ENCODE results near the gene PPL. TPM values are rescaled to one million over a fixed set of nuclear protein-coding genes. Genes with fewer than 3 reads are reported as not detected.
"Not testable (repeated sequence)": the region's sequence is repeated elsewhere in the genome, so short reads cannot be mapped to it uniquely, and the experiment has no call there.

The PPL gene
- total and polyA plus RNA-seq, 4 experiments from 2014 or later, result 0.39 TPM; not detected in 3

DNA sequence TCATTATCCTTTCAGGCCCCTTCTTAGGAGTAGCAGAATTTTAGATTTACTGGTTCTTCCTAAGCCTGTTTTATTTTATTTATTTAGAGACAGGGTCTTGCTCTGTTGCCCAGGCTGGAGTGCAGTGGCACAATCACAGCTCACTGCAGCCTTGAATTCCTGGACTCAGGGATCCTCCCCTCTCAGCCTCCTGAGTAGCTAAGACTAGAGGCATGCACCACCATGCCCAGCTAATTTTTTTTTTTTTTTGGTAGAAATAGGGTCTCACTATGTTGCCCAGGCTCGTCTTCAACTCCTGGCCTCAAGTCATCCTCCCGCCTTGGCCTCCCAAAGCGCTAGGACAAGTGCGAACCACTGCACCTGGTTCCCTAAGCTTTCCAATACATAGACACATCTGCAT lies 7.3 kb downstream of the PPL start:
- intact Hi-C loops (cut with micrococcal nuclease); H3K27ac Mint-ChIP-seq; POLR2A ChIA-PET (ENCODE audit: partially characterized antibody); H3K27me3 ChIP-seq (ENCODE audit: insufficient read depth, low read length); H3K4me3 Mint-ChIP-seq; H3K36me3 ChIP-seq (ENCODE audit: insufficient read depth, low read length); DNase-seq; H3K9me3 ChIP-seq (ENCODE audit: control insufficient read depth in 1 of 2, low read length in 2 of 2); H3K27ac ChIP-seq (ENCODE audit: low read depth, low read length); H3K4me3 ChIP-seq (ENCODE audit: low read length in 2 of 2); H3K4me1 Mint-ChIP-seq; H3K36me3 Mint-ChIP-seq; H3K4me1 ChIP-seq (ENCODE audit: insufficient read depth, low read length); CTCF ChIA-PET (ENCODE audit: partially characterized antibody): not testable (repeated sequence)
- H3K9me3 Mint-ChIP-seq, result peaks cover 5 to 22% (median 13%) of the 10 kb centered on the region in 8 donors
- H3K27me3 Mint-ChIP-seq, result peaks cover 16 to 20% of the 10 kb centered on the region in 2 donors

- ChIA-PET POLR2A (ENCODE audit: partially characterized antibody) (no interaction called here), CTCF (ENCODE audit: partially characterized antibody) (no interaction called here)
- H3K27ac ChIP-seq (ENCODE audit: low read depth, low read length), result no peak overlapping the region
- no peaks in the 10 kb centered on the region for H3K4me1 Mint-ChIP-seq
- H3K36me3 ChIP-seq (ENCODE audit: insufficient read depth, low read length), result no peaks in the 10 kb centered on the region
- H3K36me3 Mint-ChIP-seq, result peaks cover 4 to 7% of the 10 kb centered on the region in 2 donors
- H3K27ac Mint-ChIP-seq, result no peak overlapping the region
- no peak overlapping the region for H3K4me3 ChIP-seq (ENCODE audit: low read length in 2 of 2)
- peaks cover 5 to 22% (median 13%) of the 10 kb centered on the region in 8 donors for H3K9me3 Mint-ChIP-seq
- H3K4me3 Mint-ChIP-seq, result no peak overlapping the region
- H3K9me3 ChIP-seq (ENCODE audit: control insufficient read depth in 1 of 2, low read length in 2 of 2), result no peaks in the 10 kb centered on the region
- intact Hi-C loops (cut with micrococcal nuclease), result no loop called here
- no peaks in the 10 kb centered on the region for H3K4me1 ChIP-seq (ENCODE audit: insufficient read depth, low read length)
- no peaks in the 10 kb centered on the region for H3K27me3 ChIP-seq (ENCODE audit: insufficient read depth, low read length)
- peaks cover 8 to 14% of the 10 kb centered on the region in 2 donors for H3K27me3 Mint-ChIP-seq
- DNase-seq, result no peak
Measured at GRCh38 chr16:4928227-4928626, 8.7 kb downstream of the PPL start.

DNA sequence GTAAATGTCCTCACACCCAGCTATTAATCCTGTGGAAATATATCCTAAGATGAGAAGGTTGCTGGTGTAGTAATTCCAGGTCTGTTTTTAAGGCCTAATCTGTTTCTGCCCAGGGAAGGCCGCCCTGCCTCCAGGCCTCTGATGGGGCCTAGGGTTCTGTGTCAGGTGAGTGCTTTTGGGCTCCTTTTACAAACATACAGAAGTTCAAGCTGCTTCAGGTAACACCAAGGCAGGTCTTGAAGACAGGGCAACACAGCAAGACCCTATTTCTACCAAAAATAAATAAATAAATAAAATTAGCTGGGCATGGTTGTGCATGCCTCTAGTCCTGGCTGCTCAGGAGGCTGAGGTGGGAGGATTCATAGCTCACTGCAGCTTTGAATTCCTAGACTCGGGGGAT lies 9.3 kb downstream of the PPL start:
- no peaks in the 10 kb centered on the region for H3K27me3 ChIP-seq (ENCODE audit: insufficient read depth, low read length)
- ChIA-PET POLR2A (ENCODE audit: partially characterized antibody) (no interaction called here), CTCF (ENCODE audit: partially characterized antibody) (no interaction called here)
- DNase-seq, result no peak
- Mint-ChIP-seq H3K27ac (no peak overlapping the region), H3K36me3 (peaks cover 4 to 7% of the 10 kb centered on the region in 2 donors), H3K4me3 (no peak overlapping the region), H3K9me3 (peaks cover 5 to 22% (median 13%) of the 10 kb centered on the region in 8 donors), H3K27me3 (peaks cover 11 to 14% of the 10 kb centered on the region in 2 donors), H3K4me1 (no peaks in the 10 kb centered on the region)
- H3K4me1 ChIP-seq (ENCODE audit: insufficient read depth, low read length), result no peaks in the 10 kb centered on the region
- no peaks in the 10 kb centered on the region for H3K9me3 ChIP-seq (ENCODE audit: control insufficient read depth in 1 of 2, low read length in 2 of 2)
- intact Hi-C loops (cut with micrococcal nuclease), result no loop called here
- no peak overlapping the region for H3K4me3 ChIP-seq (ENCODE audit: low read length in 2 of 2)
- H3K27ac ChIP-seq (ENCODE audit: low read depth, low read length), result no peak overlapping the region
- no peaks in the 10 kb centered on the region for H3K36me3 ChIP-seq (ENCODE audit: insufficient read depth, low read length)

DNA sequence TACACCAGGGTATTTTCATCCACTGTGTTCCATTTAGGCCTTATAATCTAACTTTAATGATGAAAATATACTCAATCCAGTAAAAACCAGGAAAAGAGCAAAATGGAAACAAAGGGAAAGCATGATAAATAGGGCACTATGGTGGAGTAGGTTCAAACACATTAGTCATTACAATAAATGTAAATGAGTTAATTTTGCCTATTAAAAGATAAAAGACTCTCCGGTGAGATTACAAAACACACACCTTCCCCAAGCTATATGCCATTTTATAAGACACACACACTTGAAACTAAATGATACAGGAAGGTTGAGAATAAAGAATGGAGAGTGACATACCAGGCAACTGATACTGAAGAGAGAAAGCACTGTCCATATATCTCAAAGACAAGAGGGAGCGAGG lies 10.0 kb downstream of the PPL start:
- Mint-ChIP-seq H3K4me1 (no peaks in the 10 kb centered on the region), H3K36me3 (peaks cover 4 to 7% of the 10 kb centered on the region in 2 donors), H3K27me3 (peaks cover 11 to 12% of the 10 kb centered on the region in 2 donors), H3K4me3 (no peak overlapping the region), H3K27ac (no peak overlapping the region), H3K9me3 (peaks cover 5 to 22% (median 13%) of the 10 kb centered on the region in 8 donors)
- ChIA-PET POLR2A (ENCODE audit: partially characterized antibody) (no interaction called here), CTCF (ENCODE audit: partially characterized antibody) (no interaction called here)
- no peaks in the 10 kb centered on the region for H3K9me3 ChIP-seq (ENCODE audit: control insufficient read depth in 1 of 2, low read length in 2 of 2)
- intact Hi-C loops (cut with micrococcal nuclease), result no loop called here
- no peaks in the 10 kb centered on the region for H3K36me3 ChIP-seq (ENCODE audit: insufficient read depth, low read length)
- DNase-seq, result no peak
- H3K27ac ChIP-seq (ENCODE audit: low read depth, low read length), result no peak overlapping the region
- no peaks in the 10 kb centered on the region for H3K27me3 ChIP-seq (ENCODE audit: insufficient read depth, low read length)
- H3K4me1 ChIP-seq (ENCODE audit: insufficient read depth, low read length), result no peaks in the 10 kb centered on the region
- no peak overlapping the region for H3K4me3 ChIP-seq (ENCODE audit: low read length in 2 of 2)

DNA sequence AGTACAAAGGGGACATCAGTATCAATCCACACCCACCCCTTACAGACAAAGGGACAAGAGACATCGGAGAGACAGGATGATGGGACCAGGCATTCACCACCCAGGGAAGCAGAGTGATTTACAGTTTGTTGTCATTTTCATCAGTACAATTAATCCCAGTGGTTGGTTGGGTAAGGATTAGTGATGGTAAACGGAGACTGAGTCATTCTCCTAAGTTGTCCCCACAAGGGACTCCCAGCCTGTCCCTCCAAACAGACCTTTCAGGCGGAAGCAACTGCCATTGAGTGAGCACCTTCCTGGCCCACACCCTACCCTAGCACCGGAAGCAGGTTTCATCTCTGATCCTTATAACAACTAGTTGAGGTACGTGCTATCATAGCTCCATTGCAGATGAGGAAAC lies 11.2 kb downstream of the PPL start:
- CTCF ChIA-PET (ENCODE audit: partially characterized antibody), result no interaction called here

GRCh38 chr16:4925293-4925607 lies 11.7 kb downstream of the PPL start:
- ChIA-PET CTCF (ENCODE audit: partially characterized antibody) (no interaction called here), POLR2A (ENCODE audit: partially characterized antibody) (no interaction called here)
- Histone ChIP-seq H3K9me3 (ENCODE audit: control insufficient read depth in 1 of 2, low read length in 2 of 2) (no peaks in the 10 kb centered on the region), H3K4me3 (ENCODE audit: low read length in 2 of 2) (no peak overlapping the region), H3K4me1 (ENCODE audit: insufficient read depth, low read length) (no peaks in the 10 kb centered on the region), H3K27ac (ENCODE audit: low read depth, low read length) (no peak overlapping the region), H3K36me3 (ENCODE audit: insufficient read depth, low read length) (no peaks in the 10 kb centered on the region), H3K27me3 (ENCODE audit: insufficient read depth, low read length) (no peaks in the 10 kb centered on the region)
- no peak overlapping the region for H3K4me3 Mint-ChIP-seq
- no peaks in the 10 kb centered on the region for H3K4me1 Mint-ChIP-seq
- H3K27me3 Mint-ChIP-seq, result peaks cover 3 to 5% of the 10 kb centered on the region in 2 donors
- H3K27ac Mint-ChIP-seq, result no peak overlapping the region
- H3K9me3 Mint-ChIP-seq, result peaks cover 5 to 22% (median 13%) of the 10 kb centered on the region in 8 donors
- DNase-seq, result no peak
- intact Hi-C loops (cut with micrococcal nuclease), result no loop called here
- peaks cover 4 to 7% of the 10 kb centered on the region in 2 donors for H3K36me3 Mint-ChIP-seq

More for the DNA sequence above, 11.2 kb downstream of the PPL start:
- Mint-ChIP-seq H3K4me3 (no peak overlapping the region), H3K27ac (no peak overlapping the region), H3K27me3 (peaks cover 8 to 10% of the 10 kb centered on the region in 2 donors), H3K36me3 (peaks cover 4 to 7% of the 10 kb centered on the region in 2 donors), H3K4me1 (no peaks in the 10 kb centered on the region), H3K9me3 (peaks cover 5 to 22% (median 13%) of the 10 kb centered on the region in 8 donors)
- Histone ChIP-seq H3K36me3 (ENCODE audit: insufficient read depth, low read length) (no peaks in the 10 kb centered on the region), H3K9me3 (ENCODE audit: control insufficient read depth in 1 of 2, low read length in 2 of 2) (no peaks in the 10 kb centered on the region), H3K4me1 (ENCODE audit: insufficient read depth, low read length) (no peaks in the 10 kb centered on the region), H3K4me3 (ENCODE audit: low read length in 2 of 2) (no peak overlapping the region), H3K27ac (ENCODE audit: low read depth, low read length) (no peak overlapping the region), H3K27me3 (ENCODE audit: insufficient read depth, low read length) (no peaks in the 10 kb centered on the region)
- intact Hi-C loops (cut with micrococcal nuclease), result no loop called here
- DNase-seq, result no peak
- POLR2A ChIA-PET (ENCODE audit: partially characterized antibody), result no interaction called here

DNA sequence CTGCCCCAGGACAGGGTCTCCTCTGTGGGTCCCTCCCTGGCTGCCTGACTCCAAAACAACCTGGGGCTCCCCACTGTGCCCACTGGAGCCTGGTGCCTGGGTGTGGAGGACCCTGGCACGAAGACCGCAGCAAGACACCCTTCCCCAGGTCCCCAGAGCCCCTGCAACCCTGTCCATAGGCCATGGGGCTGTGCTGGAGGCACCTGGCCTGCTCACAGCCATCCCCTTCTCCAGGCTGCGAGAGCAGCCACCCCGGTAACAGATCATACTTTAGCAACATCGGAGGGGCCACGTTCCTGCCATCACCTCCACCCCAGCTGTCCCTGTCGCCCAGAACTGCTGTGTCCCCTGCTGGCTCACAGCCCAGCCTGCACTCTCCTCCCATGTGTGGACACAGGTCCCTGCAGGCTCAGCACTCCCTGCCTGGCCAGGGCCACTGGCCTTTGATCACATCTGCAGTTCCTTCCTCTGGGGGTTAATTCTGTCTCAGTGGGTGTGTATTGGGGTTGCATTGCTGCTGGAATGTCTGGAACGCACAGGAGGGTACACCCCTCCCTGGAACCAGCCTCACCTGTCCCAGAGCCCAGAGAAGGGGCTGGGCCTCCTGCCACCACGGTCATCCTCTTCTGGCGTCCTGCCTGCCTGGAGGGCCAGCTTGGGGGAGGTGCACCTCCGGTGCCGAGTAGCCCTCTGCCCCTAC lies 12.2 kb downstream of the PPL start:
- ChIA-PET CTCF (ENCODE audit: partially characterized antibody) (no interaction called here), POLR2A (ENCODE audit: partially characterized antibody) (no interaction called here)
- intact Hi-C loops (cut with micrococcal nuclease), result no loop called here
- Histone ChIP-seq H3K36me3 (ENCODE audit: insufficient read depth, low read length) (no peaks in the 10 kb centered on the region), H3K27ac (ENCODE audit: low read depth, low read length) (no peak overlapping the region), H3K27me3 (ENCODE audit: insufficient read depth, low read length) (no peaks in the 10 kb centered on the region), H3K9me3 (ENCODE audit: control insufficient read depth in 1 of 2, low read length in 2 of 2) (no peaks in the 10 kb centered on the region), H3K4me1 (ENCODE audit: insufficient read depth, low read length) (no peaks in the 10 kb centered on the region), H3K4me3 (ENCODE audit: low read length in 2 of 2) (no peak overlapping the region)
- Mint-ChIP-seq H3K4me1 (no peaks in the 10 kb centered on the region), H3K27ac (no peak overlapping the region), H3K27me3 (peaks cover 2% of the 10 kb centered on the region in 2 donors), H3K4me3 (no peak overlapping the region), H3K9me3 (peaks cover 5 to 22% (median 13%) of the 10 kb centered on the region in 8 donors), H3K36me3 (peaks cover 4 to 7% of the 10 kb centered on the region in 2 donors)
- no peak for DNase-seq
